Activated CD4-positive, alpha-beta T cell treated with anti-CD3 and anti-CD28 coated beads, Interleukin-2, amount 10 ng/mL, durations not matched to agents 7 days and 5 days (primary cell): ENCODE results near the gene SSBP3. TPM values are rescaled to one million over a fixed set of nuclear protein-coding genes. Genes with fewer than 3 reads are reported as not detected.
"Not testable (repeated sequence)": the region's sequence is repeated elsewhere in the genome, so short reads cannot be mapped to it uniquely, and the experiment has no call there.

Experiments used
- CTCF ChIA-PET: fragments of 350-600 bp; sonication (Branson Sonifier 250); formaldehyde crosslinking; loops from one replicate; lab custom pipeline; 2021; ENCODE audit warnings: antibody characterized with exemption; lab: Charles Lee
- POLR2A ChIA-PET: fragments of 350-600 bp; sonication (Branson Sonifier 250); formaldehyde crosslinking; loops from one replicate; lab custom pipeline; 2021; ENCODE audit warnings: antibody characterized with exemption; lab: Charles Lee
- DNase-seq: peaks from one replicate; pipeline ENCODE4 v3.0.0-alpha.2; 2020
- H3K27ac Mint-ChIP-seq: one replicate; pipeline ENCODE4 v1.8.0; 2021; ENCODE audit warnings: mild to moderate bottlenecking, moderate library complexity, mixed read lengths
- H3K27me3 Mint-ChIP-seq: one replicate; pipeline ENCODE4 v1.8.0; 2021; ENCODE audit warnings: mixed read lengths
- H3K36me3 Mint-ChIP-seq: one replicate; pipeline ENCODE4 v1.8.0; 2021; ENCODE audit warnings: low read depth, mixed read lengths
- H3K4me1 Mint-ChIP-seq: one replicate; pipeline ENCODE4 v1.8.0; 2021; ENCODE audit warnings: mixed read lengths
- H3K4me3 Mint-ChIP-seq: one replicate; pipeline ENCODE4 v1.8.0; 2021; ENCODE audit warnings: mild to moderate bottlenecking, moderate library complexity, mixed read lengths
- H3K9me3 Mint-ChIP-seq: one replicate; pipeline ENCODE4 v1.8.0; 2021; ENCODE audit warnings: mixed read lengths
- total RNA-seq, 2 experiments: library from RNA; stranded (reverse); gene quantifications; one replicate each; pipeline ENCODE4 v1.2.3, GENCODE V29; 2021

Gene SSBP3
- total RNA-seq, 2 experiments from 2014 or later = 93.4 to 127 TPM

DNA sequence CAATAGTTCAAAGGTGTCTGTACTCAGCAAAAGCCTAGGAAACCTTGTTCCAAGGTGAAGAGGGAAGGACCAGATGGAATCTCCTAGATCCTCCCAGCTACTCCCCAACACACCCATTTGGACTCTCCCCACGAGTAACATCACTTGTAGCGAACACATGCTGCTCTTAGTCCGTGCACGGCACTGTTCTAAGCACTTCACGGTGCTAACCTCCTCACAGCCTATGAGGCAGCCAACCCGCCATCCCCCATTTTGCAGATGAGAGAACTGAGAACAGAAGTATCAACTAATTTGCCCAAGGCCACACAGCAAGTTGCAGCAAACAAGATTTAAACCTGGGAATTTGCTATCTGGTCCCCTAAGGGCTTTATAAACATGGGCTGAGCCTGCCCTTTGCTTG is 182.0 kb downstream of the SSBP3 start:
- no peak overlapping the region for H3K4me3 Mint-ChIP-seq
- DNase-seq = no peak
- H3K36me3 Mint-ChIP-seq = peaks cover 22% of the 10 kb centered on the region
- H3K27ac Mint-ChIP-seq = no peak overlapping the region
- no peaks in the 10 kb centered on the region for H3K9me3 Mint-ChIP-seq
- POLR2A ChIA-PET = no interaction called here
- peaks cover 11% of the 10 kb centered on the region for H3K4me1 Mint-ChIP-seq
- CTCF ChIA-PET = interaction anchor here (0.6 kb wide), 1 partner anchor 957 kb away, joined by 4 read pairs; no protein-coding TSS in a partner anchor
- H3K27me3 Mint-ChIP-seq = no peaks in the 10 kb centered on the region

DNA sequence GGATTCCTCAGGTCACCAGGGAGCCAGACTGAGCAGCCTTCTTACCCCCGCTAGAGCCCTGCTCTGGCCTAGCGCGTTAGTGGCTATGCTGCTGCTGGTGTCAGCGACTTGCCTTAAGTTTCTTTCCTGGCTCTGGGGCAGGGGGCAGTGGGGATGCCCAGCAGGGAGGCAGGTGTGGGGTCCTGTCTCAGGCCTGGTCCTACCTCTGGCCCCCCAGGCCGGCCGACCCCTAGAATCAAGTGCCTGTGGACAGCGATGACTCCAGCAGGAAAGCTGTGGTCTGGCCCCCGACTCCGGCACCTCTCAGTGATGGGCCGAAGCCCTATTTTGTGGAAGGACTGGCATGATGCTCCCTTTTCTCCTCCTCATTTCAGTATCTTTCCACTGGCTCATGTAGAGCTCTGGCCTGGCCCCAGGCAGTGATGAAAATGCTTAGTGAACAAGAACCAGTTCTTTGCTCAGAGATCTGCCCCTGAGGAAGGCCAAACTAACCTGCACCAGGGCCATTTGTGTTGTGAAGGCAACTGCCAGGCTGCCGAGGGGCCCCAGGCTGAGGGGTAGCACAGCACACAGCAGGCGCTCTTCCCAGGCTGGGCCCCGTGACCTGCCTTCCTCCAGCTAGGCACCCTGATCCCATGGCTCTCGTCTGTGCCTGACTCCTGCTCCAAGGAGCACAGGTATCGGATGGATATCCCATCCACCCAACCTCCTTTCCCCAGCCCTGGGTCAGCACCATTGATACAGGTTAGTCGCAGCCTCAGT is 182.6 kb downstream of the SSBP3 start:
- no peak for DNase-seq
- Mint-ChIP-seq H3K27me3 (no peaks in the 10 kb centered on the region), H3K9me3 (no peaks in the 10 kb centered on the region), H3K4me1 (peaks cover 8% of the 10 kb centered on the region), H3K36me3 (peaks cover 24% of the 10 kb centered on the region), H3K27ac (no peak overlapping the region), H3K4me3 (no peak overlapping the region)
- POLR2A ChIA-PET = no interaction called here
- CTCF ChIA-PET = interaction anchor here (0.6 kb wide), 1 partner anchor 956 kb away, joined by 4 read pairs; no protein-coding TSS in a partner anchor

GRCh38 chr1:54222711-54223110 is 183.5 kb downstream of the SSBP3 start:
- ChIA-PET CTCF (no interaction called here), POLR2A (no interaction called here)
- H3K27me3 Mint-ChIP-seq = no peaks in the 10 kb centered on the region
- DNase-seq = no peak
- H3K4me1 Mint-ChIP-seq = peaks cover 5% of the 10 kb centered on the region
- H3K9me3 Mint-ChIP-seq = no peaks in the 10 kb centered on the region
- H3K36me3 Mint-ChIP-seq = peaks cover 30% of the 10 kb centered on the region
- H3K27ac Mint-ChIP-seq = peak overlapping the region; percentile 25
- no peak overlapping the region for H3K4me3 Mint-ChIP-seq

DNA sequence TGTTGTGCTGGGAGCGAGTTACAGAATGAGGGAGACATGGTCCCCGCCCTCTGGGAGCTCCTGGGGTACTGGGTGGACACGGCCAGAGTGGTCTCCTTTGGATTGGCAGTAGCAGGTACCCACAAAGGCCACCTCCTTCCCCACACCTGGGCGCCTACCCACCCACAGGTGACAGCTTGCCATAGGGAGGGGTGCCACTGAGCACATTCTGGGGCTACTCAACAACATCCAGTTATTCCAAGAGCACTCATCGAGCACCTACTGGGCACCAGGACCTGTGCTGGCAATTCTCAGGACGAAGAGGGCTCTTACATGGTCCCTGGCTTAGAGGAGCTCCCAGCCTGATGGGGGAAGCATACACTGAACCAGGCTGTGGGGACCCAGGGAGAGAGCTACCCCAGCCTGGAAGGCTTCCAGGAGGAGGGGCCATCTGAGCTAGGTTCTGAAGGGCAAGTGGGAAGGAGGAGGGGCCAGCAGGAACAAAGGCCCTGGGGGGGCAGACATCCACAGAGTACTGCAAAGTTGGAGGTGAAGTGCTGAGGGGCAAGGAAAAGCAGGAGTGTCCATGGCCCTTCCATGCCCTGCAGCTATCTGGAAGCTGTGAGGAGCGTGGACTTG is 184.2 kb downstream of the SSBP3 start:
- peaks cover 5% of the 10 kb centered on the region for H3K4me1 Mint-ChIP-seq
- no peak overlapping the region for H3K4me3 Mint-ChIP-seq
- CTCF ChIA-PET = interaction anchor here (0.6 to 1.9 kb wide), 2 partner anchors 16 to 267 kb away, joined by 3 to 4 read pairs; no protein-coding TSS in a partner anchor

GRCh38 chr1:54221113-54221834 is 184.9 kb downstream of the SSBP3 start:
- peak overlapping the region; percentile 78 for H3K27ac Mint-ChIP-seq
- CTCF ChIA-PET = interaction anchor here (1.9 kb wide), 1 partner anchor 15 kb away, joined by 4 read pairs; no protein-coding TSS in a partner anchor
- H3K27me3 Mint-ChIP-seq = no peaks in the 10 kb centered on the region
- POLR2A ChIA-PET = no interaction called here
- no peaks in the 10 kb centered on the region for H3K9me3 Mint-ChIP-seq
- no peak for DNase-seq
- peaks cover 42% of the 10 kb centered on the region for H3K36me3 Mint-ChIP-seq
- no peak overlapping the region for H3K4me3 Mint-ChIP-seq
- peaks cover 5% of the 10 kb centered on the region for H3K4me1 Mint-ChIP-seq

More for the DNA sequence above, 184.2 kb downstream of the SSBP3 start:
- no peaks in the 10 kb centered on the region for H3K27me3 Mint-ChIP-seq
- peaks cover 37% of the 10 kb centered on the region for H3K36me3 Mint-ChIP-seq
- H3K27ac Mint-ChIP-seq = no peak overlapping the region
- POLR2A ChIA-PET = no interaction called here
- no peaks in the 10 kb centered on the region for H3K9me3 Mint-ChIP-seq
- no peak for DNase-seq

DNA sequence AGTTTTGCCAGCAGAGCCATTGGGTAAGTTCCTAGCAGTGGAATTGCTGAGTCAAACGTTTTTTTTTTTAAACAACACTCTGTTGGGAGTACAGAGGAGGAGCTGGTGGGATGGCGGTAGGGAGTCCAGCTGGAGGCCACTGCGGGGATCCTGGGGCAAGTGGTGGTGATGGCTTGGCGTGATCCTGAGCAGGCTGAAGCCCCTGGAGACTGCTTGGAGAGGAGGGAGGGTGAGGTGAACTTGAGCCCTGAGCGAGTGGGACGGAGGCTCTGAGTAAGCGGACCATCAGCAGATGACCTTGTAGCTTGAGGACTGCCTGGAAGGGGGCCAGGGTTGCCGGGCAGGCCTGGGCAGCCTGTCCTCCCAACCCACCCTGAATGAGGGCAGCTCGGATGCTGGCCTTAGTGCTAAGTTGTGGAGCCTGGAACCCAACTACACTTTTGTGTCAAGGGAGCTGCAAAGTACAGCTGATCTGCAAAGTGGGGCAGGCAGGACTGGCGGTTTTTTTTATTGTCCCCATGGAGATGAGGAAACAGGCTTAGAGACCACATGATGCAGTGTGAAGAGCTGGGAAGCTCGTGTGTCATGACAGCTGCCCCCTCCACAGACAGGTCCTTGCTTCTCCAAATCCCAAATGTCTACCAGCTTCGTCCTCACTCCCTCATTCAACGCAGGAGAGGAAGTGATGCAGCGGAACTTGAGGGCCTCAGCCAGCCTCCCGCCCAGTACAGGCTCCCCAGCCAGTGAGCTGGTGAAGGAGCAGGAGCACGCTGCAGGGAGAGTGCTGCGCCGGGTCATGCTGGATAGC is 186.0 kb downstream of the SSBP3 start:
- ChIA-PET CTCF (interaction anchor here (1.9 kb wide), 1 partner anchor 14 kb away, joined by 4 read pairs; no protein-coding TSS in a partner anchor), POLR2A (interaction anchor here (0.6 kb wide), 1 partner anchor 184 kb away, joined by 3 read pairs; no protein-coding TSS in a partner anchor)
- Mint-ChIP-seq H3K36me3 (peaks cover 47% of the 10 kb centered on the region), H3K4me3 (no peak overlapping the region), H3K9me3 (no peaks in the 10 kb centered on the region), H3K4me1 (peaks cover 5% of the 10 kb centered on the region), H3K27ac (peak overlapping the region; percentile 23), H3K27me3 (no peaks in the 10 kb centered on the region)
- DNase-seq = no peak

DNA sequence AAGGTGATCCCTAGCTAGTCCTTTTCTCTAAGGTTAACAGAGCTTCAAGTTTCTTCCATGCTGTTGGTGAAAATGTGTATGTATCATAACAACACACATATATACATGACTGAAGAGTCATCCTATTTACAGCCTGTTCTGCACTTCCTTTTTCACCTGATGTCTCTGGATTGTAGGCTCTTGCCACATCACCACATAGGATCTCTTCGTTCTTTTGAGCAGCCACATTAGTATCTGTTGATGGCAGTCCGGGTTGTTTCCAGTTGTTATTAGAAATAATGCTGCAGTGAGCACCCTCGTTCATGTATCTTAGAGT is 186.5 kb downstream of the SSBP3 start:
- CTCF ChIA-PET = interaction anchor here (1.2 kb wide), 1 partner anchor 43 kb away, joined by 4 read pairs; no protein-coding TSS in a partner anchor
- peak overlapping the region; percentile 23 for H3K27ac Mint-ChIP-seq

DNA sequence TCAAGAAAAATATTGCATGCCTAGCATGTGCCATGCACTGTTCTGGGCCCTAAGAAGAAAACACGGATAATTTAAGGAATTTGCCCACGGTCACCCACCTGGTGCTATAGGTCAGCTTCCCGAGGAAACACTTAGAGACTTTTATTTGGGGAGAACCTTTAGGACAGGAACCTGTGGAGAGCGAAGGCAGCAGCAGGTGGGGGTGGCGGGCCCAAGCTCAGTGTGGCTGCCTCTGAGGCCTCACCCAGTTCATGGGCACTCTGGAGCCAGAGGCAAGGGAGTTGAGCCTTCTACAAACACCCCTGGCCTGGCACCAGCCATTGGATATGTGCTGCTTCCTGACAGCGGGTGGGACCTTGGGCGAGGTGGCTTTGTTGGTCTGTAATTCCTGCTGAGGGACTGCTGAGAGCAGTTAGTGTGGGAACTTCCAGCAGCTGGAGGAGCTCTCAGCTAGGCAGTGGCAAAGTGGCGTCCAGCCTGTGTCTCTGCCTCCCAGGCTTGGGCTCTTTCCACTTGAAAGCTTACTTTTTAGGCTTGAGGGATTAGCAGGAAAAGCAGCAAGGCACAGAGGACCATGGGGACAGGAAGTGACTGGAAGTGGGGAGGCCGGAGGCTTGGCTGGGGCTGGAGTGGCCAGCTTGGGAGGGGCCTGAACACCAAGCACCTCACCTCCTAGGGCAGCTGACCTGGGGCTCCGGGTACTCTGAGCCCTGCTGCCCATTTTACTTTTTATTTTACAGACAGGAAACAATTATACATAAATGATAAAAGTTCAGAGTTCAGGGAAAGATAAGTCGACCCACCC is 187.1 kb downstream of the SSBP3 start:
- Mint-ChIP-seq H3K27ac (peak overlapping the region; percentile 4), H3K36me3 (peaks cover 54% of the 10 kb centered on the region)

More for the DNA sequence above, 186.5 kb downstream of the SSBP3 start:
- POLR2A ChIA-PET = interaction anchor here (0.6 kb wide), 1 partner anchor 185 kb away, joined by 3 read pairs; no protein-coding TSS in a partner anchor
- H3K36me3 Mint-ChIP-seq = peaks cover 50% of the 10 kb centered on the region
- no peak for DNase-seq
- peaks cover 5% of the 10 kb centered on the region for H3K4me1 Mint-ChIP-seq
- no peak overlapping the region for H3K4me3 Mint-ChIP-seq
- H3K27me3 Mint-ChIP-seq = no peaks in the 10 kb centered on the region
- no peaks in the 10 kb centered on the region for H3K9me3 Mint-ChIP-seq

GRCh38 chr1:54215523-54215922 is 190.7 kb downstream of the SSBP3 start:
- CTCF ChIA-PET = interaction anchor here (0.6 to 1.1 kb wide), 2 partner anchors 13 to 985 kb away, joined by 3 read pairs; no protein-coding TSS in a partner anchor
- Mint-ChIP-seq H3K4me1 (peaks cover 4% of the 10 kb centered on the region), H3K36me3 (peaks cover 72% of the 10 kb centered on the region), H3K27me3 (no peaks in the 10 kb centered on the region), H3K4me3 (no peak overlapping the region), H3K27ac (no peak overlapping the region), H3K9me3 (no peaks in the 10 kb centered on the region)
- POLR2A ChIA-PET = no interaction called here
- no peak for DNase-seq

More for the DNA sequence above, 187.1 kb downstream of the SSBP3 start:
- no peaks in the 10 kb centered on the region for H3K27me3 Mint-ChIP-seq
- no peak overlapping the region for H3K4me3 Mint-ChIP-seq
- POLR2A ChIA-PET = interaction anchor here (0.7 kb wide), 1 partner anchor 31 kb away, joined by 3 read pairs; no protein-coding TSS in a partner anchor
- H3K9me3 Mint-ChIP-seq = no peaks in the 10 kb centered on the region
- DNase-seq = no peak
- CTCF ChIA-PET = interaction anchor here (1.2 kb wide), 1 partner anchor 44 kb away, joined by 4 read pairs; no protein-coding TSS in a partner anchor
- H3K4me1 Mint-ChIP-seq = peaks cover 5% of the 10 kb centered on the region

GRCh38 chr1:54212872-54213271 is 193.3 kb downstream of the SSBP3 start:
- no peaks in the 10 kb centered on the region for H3K27me3 Mint-ChIP-seq
- no peak for DNase-seq
- H3K4me1 Mint-ChIP-seq = peaks cover 4% of the 10 kb centered on the region
- no peaks in the 10 kb centered on the region for H3K9me3 Mint-ChIP-seq
- POLR2A ChIA-PET = no interaction called here
- CTCF ChIA-PET = interaction anchor here (1.4 kb wide), 1 partner anchor 10 kb away, joined by 3 read pairs; no protein-coding TSS in a partner anchor
- H3K36me3 Mint-ChIP-seq = peaks cover 80% of the 10 kb centered on the region
- no peak overlapping the region for H3K27ac Mint-ChIP-seq
- H3K4me3 Mint-ChIP-seq = no peak overlapping the region

- H3K27me3 Mint-ChIP-seq, H3K4me3 Mint-ChIP-seq, POLR2A ChIA-PET, DNase-seq, H3K9me3 Mint-ChIP-seq: not testable (repeated sequence)
- Mint-ChIP-seq H3K36me3 (peaks cover 63% of the 10 kb centered on the region), H3K4me1 (peaks cover 11% of the 10 kb centered on the region), H3K27ac (peak overlapping the region; percentile 26)
- CTCF ChIA-PET = interaction anchor here (0.6 kb wide), 1 partner anchor 359 kb away, joined by 4 read pairs; no protein-coding TSS in a partner anchor
Measured at GRCh38 chr1:54207896-54208295, 198.3 kb downstream of the SSBP3 start.
